GM19372 (cell line): ENCODE data around the gene ACAP3.
A peak's percentile ranks its signal among the peaks of the same experiment; 100 is the strongest.
"Not testable (repeated sequence)": the region's sequence is repeated elsewhere in the genome, so short reads cannot be mapped to it uniquely, and the experiment has no call there.

ENCODE experiments used
- ATAC-seq: cut with Tn5 transposase; IDR thresholded peaks from one replicate; pipeline ENCODE4 v1.9.1; 2021; ENCODE audit warnings: mild to moderate bottlenecking, low read depth, moderate library complexity; ENCODE audit not compliant: unreplicated experiment

Gene ACAP3

DNA sequence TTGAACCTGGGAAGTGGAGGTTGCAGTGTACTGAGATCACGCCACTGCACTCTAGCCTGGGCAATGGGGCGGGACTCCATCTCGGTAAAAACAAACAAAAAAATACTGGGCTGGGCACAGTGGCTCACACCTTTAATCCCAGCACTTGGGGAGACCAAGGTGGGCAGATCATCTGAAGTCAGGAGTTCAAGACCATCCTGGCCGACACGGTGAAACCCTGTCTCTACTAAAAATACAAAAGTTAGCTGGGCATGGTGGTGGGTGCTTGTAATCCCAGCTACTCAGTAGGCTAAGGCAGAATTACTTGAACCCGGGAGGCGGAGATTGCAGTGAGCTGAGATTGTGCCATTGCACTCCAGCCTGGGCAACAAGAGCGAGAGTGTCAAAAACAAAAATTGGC is 8.5 kb upstream of the ACAP3 start:
- ATAC-seq = not testable (repeated sequence)

DNA sequence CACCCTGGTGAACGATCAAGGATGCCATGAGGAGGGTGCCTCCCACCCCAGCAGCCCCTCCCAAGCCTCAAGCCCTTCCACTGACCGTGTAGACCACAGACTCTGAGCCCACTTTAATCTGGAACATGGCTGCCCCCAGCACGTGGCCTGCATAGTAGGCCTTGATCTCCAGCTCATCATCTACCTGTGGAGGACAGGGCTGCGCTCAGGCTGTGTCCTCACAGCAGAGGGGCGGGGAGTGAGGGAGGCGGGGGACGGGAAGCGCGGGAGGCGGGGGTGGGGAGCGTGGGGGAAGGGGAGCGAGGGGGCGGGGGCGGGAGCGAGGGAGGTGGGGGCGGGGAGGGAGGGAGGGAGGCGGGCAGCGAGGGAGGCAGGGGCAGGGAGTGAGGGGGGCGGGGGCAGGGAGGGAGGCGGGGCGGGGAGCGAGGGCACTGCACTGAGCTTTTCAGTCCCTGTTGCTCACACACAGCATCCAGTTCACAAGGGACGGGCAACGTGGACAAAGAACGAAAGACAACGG is 7.8 kb upstream of the ACAP3 start:
- no peak for ATAC-seq

DNA sequence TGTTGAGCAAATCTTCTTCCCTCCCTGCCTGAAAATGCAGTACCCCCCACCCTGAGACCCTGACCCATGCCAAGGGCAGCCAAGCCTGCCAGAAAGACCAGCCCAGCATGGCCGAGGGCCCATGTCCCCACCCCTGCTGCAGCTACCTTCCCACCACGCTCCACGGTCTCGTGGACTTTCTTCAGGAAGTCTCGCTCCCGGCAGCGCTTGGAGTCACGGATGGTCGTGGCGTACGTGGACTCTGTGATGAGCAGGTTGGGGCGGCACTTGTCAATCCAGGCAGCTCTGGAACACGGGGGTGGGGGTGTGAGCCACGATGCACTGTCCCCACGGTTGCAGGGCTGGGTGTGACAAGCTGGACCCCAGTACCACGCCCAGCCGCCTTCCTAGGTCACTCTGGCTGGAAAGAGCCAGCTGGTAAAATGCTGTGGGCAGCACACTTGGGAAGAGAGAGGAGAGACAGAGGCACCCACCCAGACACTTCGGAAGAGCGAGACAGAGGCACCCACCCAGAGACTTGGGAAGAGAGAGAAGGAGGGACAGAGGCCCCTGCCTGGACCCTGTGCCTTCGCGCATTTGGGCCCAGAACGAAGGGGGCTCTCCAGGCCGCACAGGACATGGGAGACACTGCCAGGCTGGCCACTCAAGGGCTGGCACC is 7.1 kb upstream of the ACAP3 start:
- no peak for ATAC-seq

DNA sequence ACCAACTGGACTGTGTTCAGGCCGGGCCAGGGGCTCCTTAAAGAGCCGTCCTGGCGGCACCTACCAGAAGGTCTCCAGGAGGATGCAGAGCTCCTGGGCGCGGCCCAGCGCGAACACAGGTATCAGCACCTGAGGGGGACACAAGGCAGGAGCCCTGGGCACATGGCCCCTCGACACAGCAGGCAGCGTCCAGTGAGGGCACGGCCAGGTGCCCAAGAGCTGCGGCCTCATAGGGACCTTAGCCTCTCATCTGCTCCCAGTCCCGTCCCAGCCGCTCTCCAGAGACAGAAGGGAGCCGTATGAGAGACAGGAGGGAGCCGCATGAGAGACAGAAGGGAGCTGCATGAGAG is 6.5 kb upstream of the ACAP3 start:
- no peak for ATAC-seq

DNA sequence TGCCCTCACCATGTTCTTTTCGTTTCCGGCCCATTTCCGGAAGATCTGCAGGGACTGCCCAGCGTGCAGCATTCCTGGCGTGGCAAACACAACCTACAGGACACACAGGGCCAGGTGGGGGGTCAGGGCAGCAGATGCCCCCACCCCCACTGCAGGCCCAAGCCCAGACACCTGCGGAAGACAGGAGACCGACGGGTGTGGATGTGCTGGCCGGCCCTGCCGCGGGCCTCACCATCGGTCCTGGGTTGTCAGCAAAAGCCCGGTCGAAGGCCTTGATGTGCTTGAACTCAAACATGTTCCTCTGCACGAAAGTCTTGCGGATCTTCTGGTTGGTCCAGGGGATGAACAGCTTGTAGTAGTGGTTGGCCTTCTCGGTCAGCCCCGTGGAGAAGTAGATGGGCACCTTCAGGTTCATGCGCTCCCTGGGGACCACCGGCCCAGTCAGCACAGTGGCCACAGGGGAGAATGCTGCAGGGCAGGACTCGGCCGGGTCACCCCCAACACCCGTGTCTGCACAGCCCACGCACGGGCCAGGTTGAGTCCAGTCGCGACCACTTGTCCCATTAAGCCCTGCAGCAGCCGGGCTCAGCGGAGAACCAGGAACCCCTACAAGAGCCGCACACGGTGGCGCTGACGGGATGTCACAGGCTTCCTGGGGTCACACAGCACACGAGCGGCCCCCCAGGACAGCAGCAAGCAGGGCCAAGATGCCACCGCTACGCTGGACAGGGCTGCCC is 5.9 kb upstream of the ACAP3 start:
- ATAC-seq = no peak

DNA sequence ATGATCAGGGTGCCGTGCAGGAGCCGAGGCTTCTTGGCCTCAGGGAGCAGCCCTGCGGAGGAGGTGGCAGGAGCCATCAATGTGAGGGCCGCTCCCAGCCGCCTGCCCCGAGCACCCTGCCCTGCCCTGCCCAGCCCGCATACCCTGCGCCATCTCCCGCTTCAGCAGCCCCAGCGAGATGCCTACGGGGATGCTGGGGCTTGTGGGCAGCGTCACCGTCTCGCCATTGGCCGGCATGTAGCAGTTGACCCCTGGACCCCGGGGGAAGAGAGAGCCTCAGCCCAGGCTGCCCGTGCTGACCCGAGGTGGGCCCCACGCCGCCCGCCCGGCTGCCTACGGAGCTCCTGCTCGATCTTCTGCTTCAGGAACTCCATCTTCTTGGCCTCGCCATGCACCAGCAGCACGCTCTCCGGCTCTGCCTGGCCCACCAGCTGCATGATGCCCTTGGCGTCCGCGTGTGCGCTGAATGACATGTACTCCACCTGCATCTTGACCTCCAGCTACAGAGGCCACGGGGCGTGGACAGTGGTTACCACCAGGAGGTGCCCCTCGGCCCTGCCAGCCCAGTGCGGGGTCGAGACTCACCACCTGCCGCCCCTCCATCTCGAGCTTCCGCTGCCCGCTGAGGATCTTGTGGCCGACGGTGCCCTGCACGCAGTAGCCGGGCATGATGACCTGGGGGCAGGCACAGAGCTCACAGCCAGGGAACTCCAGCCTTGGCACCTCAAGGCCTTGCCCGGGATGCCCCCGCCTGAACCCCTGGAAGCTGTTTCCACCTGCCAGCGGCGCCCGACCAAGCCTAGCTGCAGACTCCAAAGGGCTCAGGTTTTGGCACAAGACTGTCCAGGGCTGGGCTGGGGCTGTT is 5.0 kb upstream of the ACAP3 start:
- no peak for ATAC-seq

DNA sequence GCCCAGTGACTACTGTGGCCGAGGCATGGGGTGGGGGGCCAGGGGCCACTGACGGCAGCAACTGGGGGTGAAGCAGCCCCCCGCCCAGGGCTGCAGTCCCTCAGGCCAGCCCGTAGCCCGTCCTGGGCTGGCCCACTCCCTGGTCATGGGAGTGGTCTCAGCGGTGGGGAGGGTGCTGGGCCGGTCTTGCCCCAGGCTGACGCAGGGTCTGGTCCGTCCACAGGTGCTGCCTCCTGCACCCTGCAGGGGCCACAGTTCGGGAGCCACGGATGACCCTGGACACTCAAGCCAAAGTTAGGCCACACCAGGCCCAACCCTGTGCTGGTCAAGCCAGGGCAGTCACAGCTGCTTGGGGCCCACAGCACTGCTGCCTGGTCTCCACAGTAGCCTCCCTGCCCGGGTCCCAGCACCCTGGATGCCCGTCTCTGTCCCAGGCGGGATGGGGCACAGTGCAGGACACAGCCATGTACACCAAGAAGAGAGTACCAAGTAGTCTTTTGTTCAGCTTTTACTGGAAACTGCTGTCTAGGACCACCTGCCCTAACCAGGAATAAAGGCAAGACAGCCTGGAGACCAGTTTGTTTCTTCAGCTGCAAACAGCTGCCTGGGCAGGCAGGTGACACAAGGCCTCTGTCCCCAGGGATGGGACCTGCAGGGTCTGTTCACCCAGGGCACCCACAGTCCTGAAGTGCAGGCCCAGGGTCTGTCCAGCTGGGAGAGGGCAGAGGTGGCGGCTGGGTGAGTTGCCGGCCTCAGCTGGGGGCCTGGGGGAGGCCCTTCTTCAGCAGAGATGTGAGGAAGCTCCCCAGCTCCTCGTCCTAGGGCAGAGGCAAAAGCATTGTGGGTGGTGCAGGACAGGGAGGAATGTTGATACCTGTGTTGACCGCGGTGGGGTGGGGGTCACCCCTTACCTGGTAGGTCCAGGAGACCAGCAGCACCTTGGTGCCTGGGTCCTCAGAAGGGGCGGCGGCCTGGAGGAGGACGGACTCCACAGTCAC is 3.7 kb upstream of the ACAP3 start:
- ATAC-seq = no peak

DNA sequence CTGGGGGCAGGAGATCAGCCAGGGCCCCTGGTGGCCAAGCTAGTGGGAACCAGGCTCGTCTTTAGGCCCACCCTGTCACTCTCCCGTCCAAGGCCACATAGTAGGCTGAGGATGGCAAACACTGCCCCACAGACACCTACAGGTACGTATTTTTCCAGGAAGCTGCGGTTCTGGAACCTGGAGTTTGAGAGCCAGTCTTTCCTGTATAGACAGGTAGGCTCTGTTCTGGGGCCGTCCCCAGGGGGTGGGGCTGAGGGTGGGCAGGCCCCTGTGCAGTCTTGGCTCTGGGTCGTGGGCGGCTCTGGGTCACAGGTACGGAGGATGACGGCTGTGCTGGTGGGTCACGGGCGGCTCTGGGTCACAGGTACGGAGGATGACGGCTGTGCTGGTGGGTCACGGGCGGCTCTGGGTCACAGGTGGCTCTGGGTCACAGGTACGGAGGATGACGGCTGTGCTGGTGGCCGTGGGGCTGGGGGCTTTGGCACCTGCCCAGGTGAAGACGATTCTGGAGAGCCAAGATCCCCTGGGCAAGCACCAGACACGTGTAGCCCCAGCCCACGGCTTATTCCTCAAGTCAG is 2.8 kb upstream of the ACAP3 start:
- no peak for ATAC-seq

DNA sequence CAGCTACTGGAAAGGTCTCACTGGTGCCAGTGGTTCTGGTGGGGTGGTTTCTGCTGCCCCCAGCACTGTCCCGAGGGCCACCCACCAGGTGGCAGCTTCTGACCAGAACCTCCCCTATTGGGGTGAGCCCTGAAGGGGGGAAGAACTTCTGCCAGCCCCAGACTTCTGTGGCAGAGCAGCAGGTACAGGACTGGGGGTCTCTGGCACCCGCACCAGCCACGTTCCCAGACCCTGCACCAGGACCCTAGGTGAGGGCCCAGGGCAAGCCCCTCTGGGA is 2.3 kb upstream of the ACAP3 start:
- ATAC-seq = no peak

DNA sequence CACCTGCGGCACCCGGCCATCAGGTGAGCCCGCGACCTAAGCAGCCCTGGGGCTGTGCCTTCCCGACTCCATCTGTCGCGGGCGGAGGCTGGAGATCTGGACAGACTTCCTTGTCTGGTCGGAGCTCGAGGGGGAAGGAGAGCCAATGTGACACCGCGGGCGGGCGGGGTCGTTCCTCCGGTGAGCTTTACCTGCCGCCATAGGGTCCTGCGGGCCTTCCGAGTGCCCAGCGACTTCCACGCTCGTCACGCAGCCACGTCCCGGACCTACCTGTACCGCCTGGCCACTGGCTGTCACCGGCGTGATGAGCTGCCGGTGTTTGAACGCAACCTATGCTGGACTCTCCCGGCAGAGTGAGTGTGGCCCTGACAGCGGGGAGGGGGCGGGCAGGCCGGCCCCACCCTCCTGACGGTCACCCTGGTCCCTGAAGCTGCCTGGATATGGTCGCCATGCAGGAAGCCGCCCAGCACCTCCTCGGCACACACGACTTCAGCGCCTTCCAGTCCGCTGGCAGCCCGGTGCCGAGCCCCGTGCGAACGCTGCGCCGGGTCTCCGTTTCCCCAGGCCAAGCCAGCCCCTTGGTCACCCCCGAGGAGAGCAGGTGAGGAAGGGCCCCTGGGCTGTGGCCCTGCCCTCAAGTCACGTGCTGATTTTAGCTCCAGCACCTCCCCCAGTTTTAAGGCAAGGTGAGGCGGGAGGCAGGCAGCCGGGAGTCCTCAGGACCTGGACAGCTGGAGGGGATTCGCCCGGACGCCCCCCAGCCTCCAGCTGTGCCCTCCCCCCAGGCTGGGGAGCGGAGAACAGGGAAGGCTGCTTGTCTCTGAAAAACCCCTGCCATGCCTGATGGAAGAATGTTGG is 1.8 kb upstream of the ACAP3 start:
- no peak for ATAC-seq

DNA sequence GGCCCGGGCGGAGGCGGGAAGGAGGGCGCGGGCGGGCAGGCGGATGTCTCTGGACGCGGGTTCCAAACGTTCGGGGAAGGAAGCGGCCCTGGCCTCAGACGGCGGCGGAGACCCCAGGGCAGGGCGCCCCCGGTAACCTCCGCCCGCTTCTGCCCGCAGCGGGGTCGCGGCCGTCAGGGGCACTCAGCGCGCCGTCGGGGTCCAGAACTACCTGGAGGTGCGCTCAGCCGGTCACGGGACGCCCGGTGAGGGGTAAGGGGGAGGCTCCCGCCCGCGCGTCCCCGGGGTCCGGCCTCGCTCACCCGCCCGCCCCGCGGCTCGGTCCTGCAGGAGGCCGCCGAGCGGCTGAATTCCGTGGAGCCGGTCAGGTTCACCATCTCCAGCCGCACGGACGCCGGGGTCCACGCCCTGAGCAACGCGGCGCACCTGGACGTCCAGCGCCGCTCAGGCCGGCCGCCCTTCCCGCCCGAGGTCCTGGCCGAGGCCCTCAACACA is 1.1 kb upstream of the ACAP3 start:
- peak; percentile 4 for ATAC-seq

DNA sequence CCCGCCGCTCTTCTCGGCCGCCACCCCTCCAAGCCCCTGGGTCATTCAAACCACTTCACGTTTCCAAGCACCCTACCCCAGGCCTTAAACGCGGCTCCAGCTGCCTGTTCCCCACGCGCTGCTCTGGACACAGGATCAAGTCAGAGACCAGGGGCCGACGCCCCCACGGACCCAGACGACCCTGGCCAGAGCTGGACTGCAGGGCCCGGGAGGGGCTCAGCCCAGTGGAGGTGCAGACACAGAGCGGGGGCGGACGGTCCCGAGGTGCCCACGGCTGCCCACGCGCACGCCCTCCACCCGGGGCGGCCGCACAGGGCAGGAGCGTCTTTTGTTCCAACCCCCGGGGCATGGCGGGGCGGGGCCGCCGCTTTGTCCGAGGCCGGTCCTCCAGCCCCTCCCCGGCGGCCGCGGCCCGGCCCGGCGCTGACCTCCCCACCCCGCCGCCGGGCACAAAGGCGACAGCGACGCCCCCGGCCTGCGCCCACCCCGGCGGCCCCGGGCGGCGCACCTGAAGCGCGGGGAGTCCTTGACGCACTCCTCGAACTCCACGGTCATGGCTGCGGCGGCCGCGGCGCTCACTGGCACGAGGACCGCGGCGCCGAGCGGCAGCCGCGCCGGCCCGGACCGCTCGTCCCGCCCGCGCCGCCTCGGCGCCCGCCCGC is 338 bp downstream of the ACAP3 start:
- ATAC-seq = peak; percentile 3

DNA sequence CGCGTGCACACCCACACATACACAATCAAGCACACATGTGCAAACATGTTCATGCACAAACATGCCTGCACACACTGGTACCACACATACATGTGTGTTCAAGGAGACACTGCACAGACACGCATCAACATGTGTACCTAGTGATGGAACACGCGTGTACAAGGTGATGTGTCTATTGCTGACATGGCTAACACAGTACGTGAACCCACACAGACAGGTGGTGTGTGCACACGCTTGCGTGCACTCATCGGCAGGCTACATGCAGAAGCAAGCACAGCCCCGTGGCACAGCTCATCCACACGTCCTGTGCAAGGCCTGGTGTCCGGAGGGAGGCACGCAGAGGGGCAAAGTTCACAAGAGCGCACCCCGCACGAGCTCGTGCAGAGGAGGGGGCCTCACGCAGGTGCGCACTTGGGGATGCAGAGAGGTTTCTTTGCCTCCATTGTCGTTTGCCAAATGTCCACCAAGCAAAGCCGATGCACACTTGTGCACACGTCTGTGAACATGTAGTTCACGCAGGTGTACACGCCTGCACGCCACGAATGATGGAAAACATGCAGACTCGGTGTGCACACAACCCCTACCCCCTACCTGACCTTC is 969 bp downstream of the ACAP3 start:
- ATAC-seq = no peak

DNA sequence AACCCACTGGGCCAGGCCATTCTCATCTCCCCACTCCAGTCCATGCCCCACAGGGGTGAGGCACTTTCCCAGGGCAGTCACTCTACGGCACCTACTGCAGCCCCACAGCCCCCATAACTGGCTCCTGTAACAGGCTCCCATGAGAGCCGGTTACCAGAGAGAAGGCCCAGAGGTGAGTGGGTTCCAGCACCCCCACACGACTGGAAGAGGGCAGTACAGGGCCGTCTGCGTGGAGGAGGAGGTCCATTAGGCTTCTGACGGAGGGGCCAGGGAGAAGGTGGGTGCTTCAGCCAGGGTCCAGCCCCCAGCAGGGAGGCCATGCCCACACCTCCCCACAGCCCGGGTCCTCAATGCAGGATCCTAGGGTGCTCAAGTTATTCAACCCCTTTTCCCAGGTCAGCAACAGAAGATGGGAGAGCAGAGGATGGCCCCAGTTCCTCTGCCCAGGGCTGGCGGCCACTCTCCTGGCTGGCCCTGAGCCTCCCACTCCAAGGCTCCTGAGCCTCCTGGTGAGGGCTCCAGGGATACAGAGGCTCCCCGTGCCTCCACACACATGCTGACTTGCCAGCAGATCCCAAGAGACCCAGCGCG is 1.6 kb downstream of the ACAP3 start:
- ATAC-seq = no peak

DNA sequence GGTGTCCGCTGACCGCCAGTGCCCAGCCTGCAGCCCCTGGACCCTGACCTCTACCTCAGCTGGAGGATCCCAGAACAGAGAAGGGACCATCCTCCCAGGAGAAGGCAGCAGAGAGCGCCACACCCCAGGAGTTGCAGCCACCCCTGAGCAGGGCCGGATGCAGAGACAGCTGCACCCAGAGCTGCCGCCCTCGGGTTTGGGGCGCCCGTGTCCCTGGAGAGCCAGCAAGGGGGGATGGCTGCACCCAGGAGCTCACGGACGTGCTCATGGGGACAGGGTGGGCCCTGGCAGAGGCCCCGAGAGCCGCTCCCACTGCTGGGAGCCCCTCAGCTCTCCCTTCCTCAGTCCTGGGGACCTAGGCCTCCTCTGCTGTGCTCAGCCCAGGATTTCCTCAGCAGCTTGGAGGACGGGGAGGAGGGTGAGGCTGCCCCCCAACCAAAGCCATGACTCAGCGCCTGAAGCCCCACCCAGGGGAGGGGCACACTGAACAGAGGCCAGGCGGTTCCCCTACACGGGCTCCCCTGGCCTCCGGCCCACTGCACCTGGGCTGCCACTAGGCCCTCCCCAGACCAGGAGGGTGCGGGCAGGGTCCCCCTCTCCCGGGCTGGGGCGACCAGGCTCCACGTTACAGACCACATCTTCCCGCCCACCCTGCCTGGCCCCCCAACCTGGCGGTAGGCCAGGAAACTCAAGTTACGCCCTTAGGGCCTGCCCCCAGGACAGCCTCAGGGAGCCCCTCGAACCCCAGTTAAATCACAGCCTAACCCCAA is 2.2 kb downstream of the ACAP3 start:
- ATAC-seq = no peak

DNA sequence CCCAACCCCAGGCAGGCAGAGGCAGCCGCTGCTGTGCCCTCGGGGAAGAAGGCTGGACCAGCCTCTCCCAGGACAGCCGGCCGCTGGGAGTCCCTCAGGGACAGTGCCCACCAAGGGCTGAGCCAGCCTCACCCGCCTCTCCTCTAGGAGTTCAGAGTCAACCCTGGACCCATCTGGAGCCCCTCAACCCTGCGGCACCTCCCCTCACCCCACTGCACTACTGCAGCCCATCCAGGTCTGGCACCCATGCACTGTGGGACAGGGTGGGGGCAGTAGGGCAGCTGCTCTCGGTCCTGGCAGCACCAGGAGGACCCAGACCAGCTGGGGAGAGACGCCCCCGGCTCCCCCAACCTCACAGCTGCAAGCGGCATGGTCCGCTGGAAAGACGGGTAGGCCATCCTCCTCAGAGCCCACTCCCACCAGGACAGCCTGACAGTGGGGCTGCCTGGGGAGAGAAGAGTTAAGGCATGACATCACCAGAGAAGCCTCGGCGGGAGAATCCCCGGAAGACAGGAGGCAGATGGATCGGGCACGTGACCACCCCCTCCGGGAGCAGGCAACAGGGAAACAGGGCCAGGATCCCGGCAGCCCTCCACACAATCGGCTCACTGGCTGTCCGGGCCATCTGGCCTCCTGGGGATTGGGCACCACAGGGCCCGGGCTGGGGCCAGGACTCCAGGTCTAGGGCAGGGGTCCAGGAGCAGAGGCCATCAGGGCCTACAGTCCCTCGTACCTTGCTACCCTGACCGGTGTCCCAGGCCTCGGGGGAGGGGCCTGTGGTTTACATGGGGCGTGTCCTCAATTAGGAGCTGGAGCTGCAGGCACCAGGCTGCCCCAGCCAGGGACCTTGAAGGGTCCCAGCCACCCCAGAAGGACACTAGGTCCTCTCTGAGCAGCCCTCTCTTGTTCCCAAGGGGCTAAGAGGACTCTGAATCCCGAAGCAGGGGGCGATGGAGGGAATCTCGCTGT is 3.1 kb downstream of the ACAP3 start:
- no peak for ATAC-seq
